AG09319 (cell line): ENCODE data around the gene PDZD8.

Experiments
- DNase-seq: peaks from one replicate; pipeline ENCODE4 v3.0.0-alpha.2; 2010; ENCODE audit warnings: low read depth; ENCODE audit errors: extremely low read depth
- TF ChIP-seq, protein P1 (sequence below): IDR thresholded peaks from 2 replicates; pipeline ENCODE4 v1.5.1; 2011; ENCODE audit warnings: low read depth, mild to moderate bottlenecking, inconsistent platforms, low read length, moderate library complexity

Gene PDZD8

GRCh38 chr10:117409549-117410305 lies 34.5 kb upstream of the PDZD8 start:
- TF ChIP-seq, protein P1, sequence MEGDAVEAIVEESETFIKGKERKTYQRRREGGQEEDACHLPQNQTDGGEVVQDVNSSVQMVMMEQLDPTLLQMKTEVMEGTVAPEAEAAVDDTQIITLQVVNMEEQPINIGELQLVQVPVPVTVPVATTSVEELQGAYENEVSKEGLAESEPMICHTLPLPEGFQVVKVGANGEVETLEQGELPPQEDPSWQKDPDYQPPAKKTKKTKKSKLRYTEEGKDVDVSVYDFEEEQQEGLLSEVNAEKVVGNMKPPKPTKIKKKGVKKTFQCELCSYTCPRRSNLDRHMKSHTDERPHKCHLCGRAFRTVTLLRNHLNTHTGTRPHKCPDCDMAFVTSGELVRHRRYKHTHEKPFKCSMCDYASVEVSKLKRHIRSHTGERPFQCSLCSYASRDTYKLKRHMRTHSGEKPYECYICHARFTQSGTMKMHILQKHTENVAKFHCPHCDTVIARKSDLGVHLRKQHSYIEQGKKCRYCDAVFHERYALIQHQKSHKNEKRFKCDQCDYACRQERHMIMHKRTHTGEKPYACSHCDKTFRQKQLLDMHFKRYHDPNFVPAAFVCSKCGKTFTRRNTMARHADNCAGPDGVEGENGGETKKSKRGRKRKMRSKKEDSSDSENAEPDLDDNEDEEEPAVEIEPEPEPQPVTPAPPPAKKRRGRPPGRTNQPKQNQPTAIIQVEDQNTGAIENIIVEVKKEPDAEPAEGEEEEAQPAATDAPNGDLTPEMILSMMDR, result no peak
- DNase-seq, result no peak

- TF ChIP-seq, protein P1, result no peak
- DNase-seq, result no peak
These were observed 33.5 kb upstream of the PDZD8 start for GRCh38 chr10:117408436-117409384.

GRCh38 chr10:117405730-117406129 lies 30.5 kb upstream of the PDZD8 start:
- TF ChIP-seq, protein P1, result no peak
- DNase-seq, result no peak

GRCh38 chr10:117400329-117400728 lies 25.1 kb upstream of the PDZD8 start:
- no peak for DNase-seq
- TF ChIP-seq, protein P1, result no peak

- no peak for DNase-seq
- TF ChIP-seq, protein P1, result no peak
These were observed 24.3 kb upstream of the PDZD8 start for GRCh38 chr10:117399341-117400196.

GRCh38 chr10:117398029-117398428 lies 22.8 kb upstream of the PDZD8 start:
- no peak for DNase-seq
- TF ChIP-seq, protein P1, result no peak
